Measurements from ENCODE around the gene SLC22A1.
"Not testable (repeated sequence)": the region's sequence is repeated elsewhere in the genome, so short reads cannot be mapped to it uniquely, and the experiment has no call there.

SLC22A1 gene

DNA sequence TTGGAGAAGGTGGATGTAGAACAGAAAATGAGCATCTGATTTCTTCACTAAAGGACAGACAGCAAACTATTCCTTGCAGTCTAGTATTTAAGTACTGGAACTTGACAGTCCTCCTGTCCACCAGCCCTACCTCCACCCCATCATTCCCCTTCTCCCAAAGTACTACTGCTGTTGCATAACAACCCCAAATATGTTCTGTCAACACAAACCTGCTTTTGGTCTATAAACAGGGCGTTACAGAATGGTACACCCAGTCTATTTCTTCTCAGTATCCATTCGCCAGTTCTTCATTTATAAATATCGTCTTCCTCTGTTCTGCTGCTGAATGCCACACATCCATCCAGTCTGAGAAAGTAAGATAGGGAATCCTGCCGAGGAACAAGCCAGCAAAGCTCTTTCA is 27.7 kb upstream of the SLC22A1 start:
- DNase-seq (ENCODE audit: low spot score): no peak

DNA sequence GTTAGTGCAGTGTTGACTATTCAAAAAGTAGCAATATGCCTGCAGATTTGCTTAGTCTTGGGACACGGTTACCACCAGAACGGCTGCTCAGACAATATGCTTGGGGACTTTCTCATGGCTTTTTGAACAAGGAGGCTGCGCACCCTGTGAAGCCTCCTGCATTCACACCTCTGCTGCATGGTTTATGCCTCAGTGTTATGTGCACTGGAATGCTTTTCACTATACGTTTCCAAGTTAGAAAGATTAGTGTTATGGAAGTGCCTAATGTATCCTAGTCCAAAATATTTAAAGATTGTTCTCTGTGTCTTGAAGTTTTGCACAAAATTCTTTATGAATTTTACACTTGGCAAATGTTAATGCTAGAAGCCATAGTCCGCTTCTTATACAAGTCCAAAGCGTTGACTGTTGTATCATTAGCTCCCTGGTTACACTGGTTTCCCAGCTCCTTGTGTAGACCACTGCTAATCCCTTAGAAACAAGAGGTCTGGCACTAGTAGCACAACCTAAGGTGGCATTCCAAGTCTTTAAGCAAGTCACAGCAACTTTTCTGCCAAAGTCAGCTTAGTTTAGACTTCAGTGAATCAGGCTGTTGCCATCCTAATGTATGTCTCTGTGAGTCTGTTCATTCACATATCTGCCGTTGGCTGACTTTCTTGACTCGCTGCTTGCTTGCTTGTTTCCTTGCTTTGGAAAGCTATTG is 26.3 kb upstream of the SLC22A1 start:
- DNase-seq (ENCODE audit: low spot score): no peak

DNA sequence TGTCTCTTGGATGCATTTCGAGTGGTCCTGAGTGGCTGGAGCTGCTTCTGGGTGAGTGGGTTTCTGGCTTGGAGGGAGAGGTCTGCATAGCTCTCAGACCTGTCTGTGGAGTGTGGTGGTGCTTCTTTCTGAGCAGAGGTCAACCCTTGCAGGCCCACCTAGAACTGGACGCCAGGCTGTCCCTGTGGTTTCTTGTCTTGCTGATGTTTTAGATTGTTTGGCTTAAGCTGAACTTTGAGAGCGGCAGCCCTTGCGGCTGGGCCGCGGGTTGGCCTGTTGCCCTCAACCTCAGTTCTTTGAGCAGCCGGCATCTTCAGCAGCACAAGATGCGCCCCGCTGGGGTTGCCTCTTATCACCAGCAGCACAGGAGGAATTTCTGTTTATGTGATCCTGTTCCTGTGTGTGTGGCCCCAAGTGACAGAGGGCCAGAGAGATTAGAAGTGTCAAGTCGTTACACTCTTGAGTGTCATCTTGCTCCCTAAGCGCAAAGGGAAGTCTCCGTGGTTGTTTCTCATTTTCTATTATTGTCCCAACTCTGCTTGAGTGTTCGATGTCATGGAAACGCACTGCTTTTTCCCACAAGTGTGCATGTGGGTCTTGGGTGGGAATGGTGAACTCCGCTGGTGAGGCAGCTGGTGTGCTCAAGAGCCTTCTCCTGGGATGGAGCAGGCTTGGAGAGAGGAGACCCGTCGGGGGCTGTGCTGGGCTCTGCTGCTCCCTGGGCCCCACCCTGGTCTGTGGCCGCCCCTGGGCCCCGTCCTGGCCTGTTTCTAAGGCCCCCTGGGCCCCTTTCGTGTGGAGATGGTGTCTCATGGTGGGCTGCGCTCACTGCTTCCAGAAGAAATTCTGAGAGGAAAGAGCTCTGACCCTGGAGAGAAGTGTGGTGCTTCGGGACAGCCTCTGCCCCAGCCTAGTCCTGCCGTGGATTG is 20.1 kb upstream of the SLC22A1 start:
- no peak for DNase-seq (ENCODE audit: low spot score)

DNA sequence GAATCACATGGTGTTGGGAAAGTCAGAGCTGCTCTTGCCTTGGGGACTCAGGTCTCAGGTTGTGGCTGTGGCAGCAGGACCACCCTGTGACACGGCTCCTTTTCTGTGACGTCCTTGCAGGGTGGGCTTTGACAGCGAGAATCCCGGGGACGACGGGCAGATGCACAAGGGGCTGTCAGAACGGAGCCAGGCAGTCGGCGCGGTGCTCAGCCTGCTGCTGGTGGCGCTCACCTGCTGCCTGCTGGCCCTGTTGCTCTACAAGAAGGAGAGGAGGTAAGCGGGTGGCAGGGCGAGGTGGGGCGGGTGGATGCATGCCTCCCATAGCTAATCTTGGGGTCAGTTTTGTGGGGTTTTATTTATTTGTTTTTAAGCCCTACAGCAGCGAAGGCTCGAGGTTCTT is 19.2 kb upstream of the SLC22A1 start:
- no peak for DNase-seq (ENCODE audit: low spot score)

DNA sequence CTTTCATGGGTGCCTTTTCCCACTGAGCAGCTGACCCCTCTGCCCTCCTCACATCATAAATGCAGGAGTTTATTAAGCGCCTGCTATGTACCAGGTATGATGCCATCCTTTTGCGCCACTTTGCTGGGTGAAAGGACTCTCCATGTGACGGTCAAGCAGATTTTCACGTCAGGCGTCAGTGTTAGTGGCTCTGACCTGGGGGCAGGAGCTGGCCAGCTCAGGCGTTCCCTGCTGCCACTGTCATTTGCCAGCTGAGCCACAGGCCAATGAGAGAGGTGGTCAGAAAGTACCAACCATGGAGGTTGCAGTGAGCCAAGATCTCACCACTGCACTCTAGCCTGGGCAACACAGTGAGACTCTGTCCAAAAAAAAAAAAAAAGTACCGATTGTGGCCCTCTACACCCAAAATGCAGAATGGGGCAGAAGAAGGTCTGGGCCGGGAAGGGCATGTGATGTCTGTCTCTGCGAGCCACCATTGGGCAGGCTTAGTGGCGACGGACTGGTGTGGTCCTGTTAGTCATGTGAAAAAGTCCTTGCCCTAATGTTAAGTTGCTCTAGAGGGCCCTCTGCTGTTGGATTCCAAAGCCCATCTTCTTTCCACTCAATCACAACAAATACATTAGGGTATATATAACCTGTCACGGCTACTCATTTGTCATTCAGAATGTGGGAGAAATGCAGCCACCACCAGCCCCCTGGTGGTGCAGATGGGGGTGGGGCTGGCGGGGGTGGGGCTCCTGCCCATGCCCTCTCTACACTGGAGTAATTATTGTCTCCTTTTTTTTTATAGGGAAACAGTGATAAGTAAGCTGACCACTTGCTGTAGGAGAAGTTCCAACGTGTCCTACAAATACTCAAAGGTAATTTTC is 18.4 kb upstream of the SLC22A1 start:
- DNase-seq (ENCODE audit: low spot score): peak; percentile 27

- no peak for DNase-seq (ENCODE audit: low spot score)
Observed at GRCh38 chr6:160103825-160104100, 17.9 kb upstream of the SLC22A1 start.

DNA sequence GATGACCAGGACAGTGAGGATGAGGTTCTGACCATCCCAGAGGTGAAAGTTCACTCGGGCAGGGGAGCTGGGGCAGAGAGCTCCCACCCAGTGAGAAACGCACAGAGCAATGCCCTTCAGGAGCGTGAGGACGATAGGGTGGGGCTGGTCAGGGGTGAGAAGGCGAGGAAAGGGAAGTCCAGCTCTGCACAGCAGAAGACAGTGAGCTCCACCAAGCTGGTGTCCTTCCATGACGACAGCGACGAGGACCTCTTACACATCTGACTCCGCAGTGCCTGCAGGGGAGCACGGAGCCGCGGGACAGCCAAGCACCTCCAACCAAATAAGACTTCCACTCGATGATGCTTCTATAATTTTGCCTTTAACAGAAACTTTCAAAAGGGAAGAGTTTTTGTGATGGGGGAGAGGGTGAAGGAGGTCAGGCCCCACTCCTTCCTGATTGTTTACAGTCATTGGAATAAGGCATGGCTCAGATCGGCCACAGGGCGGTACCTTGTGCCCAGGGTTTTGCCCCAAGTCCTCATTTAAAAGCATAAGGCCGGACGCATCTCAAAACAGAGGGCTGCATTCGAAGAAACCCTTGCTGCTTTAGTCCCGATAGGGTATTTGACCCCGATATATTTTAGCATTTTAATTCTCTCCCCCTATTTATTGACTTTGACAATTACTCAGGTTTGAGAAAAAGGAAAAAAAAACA is 16.6 kb upstream of the SLC22A1 start:
- DNase-seq (ENCODE audit: low spot score): no peak

DNA sequence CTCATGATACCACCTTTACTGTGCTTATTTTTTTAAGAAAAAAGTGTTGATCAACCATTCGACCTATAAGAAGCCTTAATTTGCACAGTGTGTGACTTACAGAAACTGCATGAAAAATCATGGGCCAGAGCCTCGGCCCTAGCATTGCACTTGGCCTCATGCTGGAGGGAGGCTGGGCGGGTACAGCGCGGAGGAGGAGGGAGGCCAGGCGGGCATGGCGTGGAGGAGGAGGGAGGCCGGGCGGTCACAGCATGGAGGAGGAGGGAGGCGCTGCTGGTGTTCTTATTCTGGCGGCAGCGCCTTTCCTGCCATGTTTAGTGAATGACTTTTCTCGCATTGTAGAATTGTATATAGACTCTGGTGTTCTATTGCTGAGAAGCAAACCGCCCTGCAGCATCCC is 15.6 kb upstream of the SLC22A1 start:
- DNase-seq (ENCODE audit: low spot score): no peak

GRCh38 chr6:160106701-160107100 is 14.9 kb upstream of the SLC22A1 start:
- no peak for DNase-seq (ENCODE audit: low spot score)

DNA sequence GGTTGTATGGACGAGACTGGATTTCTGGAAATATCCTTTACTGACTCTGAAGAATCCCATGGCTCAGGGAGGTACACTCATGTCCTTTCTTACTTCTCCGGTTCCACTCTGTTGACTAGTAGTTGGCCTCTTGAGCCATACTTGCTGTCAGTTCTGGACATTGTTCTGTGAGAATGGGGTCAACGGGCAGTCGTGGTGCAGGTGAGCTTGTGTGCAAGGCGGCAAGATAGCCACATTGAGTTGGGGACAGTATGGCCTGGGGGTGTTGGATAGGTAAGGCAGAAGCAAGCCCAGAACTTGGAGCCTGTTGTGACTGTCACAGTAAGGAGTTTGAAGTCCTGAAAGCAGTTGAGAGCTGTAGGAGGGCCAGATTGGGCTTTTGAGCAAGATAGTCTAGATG is 13.5 kb upstream of the SLC22A1 start:
- DNase-seq (ENCODE audit: low spot score): no peak

DNA sequence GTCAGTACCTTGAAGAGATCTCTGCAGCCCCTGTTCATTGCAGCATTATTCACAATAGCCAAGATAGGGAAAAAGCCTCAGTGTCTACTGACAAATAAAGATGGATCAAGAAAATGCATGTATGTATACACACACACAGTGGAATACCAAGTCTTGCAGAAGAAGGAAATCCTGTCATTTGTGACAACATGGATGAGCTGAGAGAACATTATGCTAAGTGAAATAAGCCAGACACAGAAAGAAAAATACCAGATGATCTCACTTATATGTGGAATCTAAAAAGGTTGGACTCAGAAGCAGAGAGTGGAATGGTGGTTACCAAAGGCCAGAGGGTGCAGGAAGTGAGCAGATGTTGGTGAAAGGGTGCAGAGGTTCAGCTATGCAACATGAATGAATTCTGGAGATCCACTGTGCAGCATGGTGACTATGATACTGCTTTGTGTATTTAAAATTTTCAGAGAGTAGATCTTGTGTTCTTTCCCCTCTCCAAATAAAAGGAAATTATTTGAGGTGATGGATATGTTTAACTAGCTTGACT is 11.0 kb upstream of the SLC22A1 start:
- no peak for DNase-seq (ENCODE audit: low spot score)

DNA sequence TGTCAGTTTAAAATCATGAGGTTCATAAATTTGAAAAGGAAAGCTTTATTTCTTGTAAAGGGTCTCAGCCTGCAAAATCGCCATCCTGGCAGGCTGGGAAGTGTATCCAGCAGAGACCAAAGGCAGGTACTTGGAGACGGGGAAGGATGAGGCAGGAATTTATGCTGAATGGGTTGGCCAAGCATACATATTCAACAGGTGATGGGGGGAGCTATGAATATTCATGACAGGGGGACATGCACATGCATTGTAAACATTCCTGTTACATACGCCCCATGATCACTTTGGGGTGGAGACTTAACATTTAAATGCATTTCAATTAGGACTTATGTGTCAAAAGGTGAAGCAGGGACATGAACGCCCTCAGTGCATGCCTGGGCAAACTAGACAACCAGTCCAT is 9.8 kb upstream of the SLC22A1 start:
- DNase-seq (ENCODE audit: low spot score): no peak

DNA sequence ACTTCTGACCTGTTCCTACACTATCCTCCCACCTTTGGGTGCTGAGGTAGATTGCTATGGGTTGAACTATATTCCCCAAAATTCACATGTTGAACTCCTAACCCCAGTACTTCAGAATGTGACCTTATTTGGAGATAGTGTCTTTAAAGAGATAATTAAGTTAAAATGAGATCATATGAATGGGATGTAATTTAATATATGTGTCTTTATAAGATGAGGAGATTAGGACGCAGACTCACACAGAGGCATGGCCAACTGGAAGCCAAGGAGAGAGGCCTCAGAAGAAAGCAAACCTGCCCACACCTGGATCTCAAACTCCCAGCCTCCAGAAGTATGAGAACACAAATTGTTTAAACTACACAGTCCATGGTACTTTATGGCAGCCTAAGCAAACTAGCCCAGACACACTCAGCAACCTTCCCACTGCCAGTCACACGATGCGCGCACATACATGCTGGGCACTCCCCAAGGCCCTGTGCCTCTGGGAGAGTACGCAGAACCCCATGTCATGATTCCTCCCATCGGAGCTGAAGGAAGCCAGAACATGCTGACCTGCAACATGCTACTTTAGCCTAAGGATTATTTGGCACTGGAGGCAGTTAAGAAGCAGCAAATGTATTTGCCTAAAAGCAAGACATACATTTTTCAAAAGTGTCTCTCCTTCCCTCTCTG is 8.9 kb upstream of the SLC22A1 start:
- no peak for DNase-seq (ENCODE audit: low spot score)

- DNase-seq (ENCODE audit: low spot score): not testable (repeated sequence)
Observed at GRCh38 chr6:160114536-160114935, 7.1 kb upstream of the SLC22A1 start.

DNA sequence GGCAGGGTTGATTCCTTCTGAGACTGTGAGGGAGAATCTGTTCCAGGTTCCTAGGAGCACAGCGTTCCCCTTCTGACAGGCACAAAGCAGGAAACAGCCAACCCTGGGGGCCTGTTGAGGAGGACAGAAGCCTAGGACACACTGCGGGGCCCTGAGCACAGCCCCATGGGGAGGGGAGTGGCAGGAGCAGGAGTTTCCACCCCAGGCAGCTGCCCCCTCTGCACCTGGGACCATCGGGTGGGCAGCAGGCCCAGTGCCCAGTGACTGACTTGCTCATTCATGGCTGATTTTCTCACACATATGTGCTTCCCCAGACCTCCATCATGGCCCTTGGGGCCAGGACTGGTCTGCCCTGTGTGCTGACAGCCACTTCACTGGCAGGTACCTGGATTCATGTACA is 6.2 kb upstream of the SLC22A1 start:
- no peak for DNase-seq (ENCODE audit: low spot score)

GRCh38 chr6:160116411-160116810 is 5.2 kb upstream of the SLC22A1 start:
- DNase-seq (ENCODE audit: low spot score): no peak

GRCh38 chr6:160117137-160117536 is 4.5 kb upstream of the SLC22A1 start:
- no peak for DNase-seq (ENCODE audit: low spot score)

GRCh38 chr6:160118620-160119229 is 2.9 kb upstream of the SLC22A1 start:
- DNase-seq (ENCODE audit: low spot score): no peak

DNA sequence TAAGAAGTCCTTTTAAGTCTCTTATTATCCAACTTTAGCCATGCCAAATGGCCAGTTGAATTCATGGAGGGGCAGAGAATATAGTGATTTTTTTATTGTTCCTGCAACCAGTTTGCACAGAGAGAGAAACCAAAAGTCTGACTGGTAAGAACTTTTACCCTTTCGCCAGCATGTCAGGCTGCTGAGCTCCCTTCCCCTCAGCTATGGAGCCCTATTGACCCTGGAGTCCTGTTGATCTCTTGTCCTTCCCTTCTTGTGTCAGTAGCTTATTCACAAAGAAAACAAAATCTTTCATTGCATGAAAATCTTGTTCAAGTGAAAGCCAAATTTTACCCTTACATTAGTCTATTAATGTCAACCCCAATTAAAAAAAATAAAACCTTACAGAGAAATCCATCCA is 1.5 kb upstream of the SLC22A1 start:
- DNase-seq (ENCODE audit: low spot score): no peak

- no peak for DNase-seq (ENCODE audit: low spot score)
Observed at GRCh38 chr6:160121981-160122380, 366 bp downstream of the SLC22A1 start.

DNA sequence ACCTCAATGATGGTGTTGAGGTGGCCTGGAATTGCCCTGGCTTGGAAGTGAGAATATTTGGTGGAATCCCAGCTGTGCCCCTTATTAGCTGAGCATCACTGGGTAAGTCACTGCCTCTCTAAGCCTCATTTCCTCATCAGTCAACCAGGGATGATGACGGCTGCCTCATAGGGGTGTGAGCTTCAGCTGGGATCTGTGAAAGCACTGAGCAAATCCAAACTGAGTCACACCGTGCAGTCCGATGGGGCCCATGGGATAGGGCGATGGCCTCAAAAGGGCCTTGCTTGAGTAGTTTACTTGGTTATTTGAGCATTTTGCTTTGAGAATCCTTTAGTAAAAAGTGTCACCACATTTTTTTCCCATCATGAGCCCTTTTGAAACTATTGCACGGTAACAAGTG is 1.1 kb downstream of the SLC22A1 start:
- no peak for DNase-seq (ENCODE audit: low spot score)
